Keratinocyte (primary cell): ENCODE data around the gene SDCCAG8.

Experiments used
- CTCF ChIP-seq, 3 experiments: IDR thresholded peaks in 1 of 3; conservative IDR thresholded peaks in 1 of 3; optimal IDR thresholded peaks in 1 of 3; 2 replicates in 2 of 3; 3 replicates in 1 of 3; pipeline versions ENCODE3 to v1.5.1; 2011; ENCODE audit warnings: low read length in 3 of 3, mild to moderate bottlenecking in 3 of 3, moderate library complexity in 2 of 3, control low read depth in 1 of 3, inconsistent platforms in 1 of 3; ENCODE audit not compliant: insufficient read depth in 2 of 3; ENCODE audit errors: extremely low read depth in 1 of 3
- EZH2 ChIP-seq: IDR thresholded peaks from one replicate; pipeline ENCODE4 v1.6.1; 2012; ENCODE audit warnings: inconsistent platforms, mild to moderate bottlenecking, low read length, moderate library complexity

- TF ChIP-seq CTCF (optimal IDR thresholded peaks at IDR 0.05 in 1 of 3, IDR thresholded peaks at IDR 0.05 in 1 of 3, conservative IDR thresholded peaks at IDR 0.05 in 1 of 3; ENCODE audit: extremely low read depth in 1 of 3, insufficient read depth in 2 of 3, low read length in 3 of 3) (no peak), EZH2 (no peak)
These were observed 10.4 kb downstream of the SDCCAG8 start for GRCh38 chr1:243266231-243266630.
